Testis (tissue), 3 donors: ENCODE results near the gene SLC25A21. TPM values are rescaled to one million over a fixed set of nuclear protein-coding genes. Genes with fewer than 3 reads are reported as not detected.

ENCODE experiments used
- DNase-seq: peaks from one replicate; pipeline ENCODE4 v3.0.0-alpha.2; 2019
- H3K27ac ChIP-seq, 2 donors: fragments of 200-600 bp; sonication (generic); one replicate each; pipeline ENCODE4 v1.5.1; 2019
- H3K27me3 ChIP-seq: fragments of 200-600 bp; sonication (generic); one replicate; pipeline ENCODE4 v1.5.1; 2019
- H3K36me3 ChIP-seq: fragments of 200-600 bp; sonication (generic); one replicate; pipeline ENCODE4 v1.5.1; 2017; ENCODE audit warnings: low read depth; ENCODE audit errors: missing control alignments
- H3K4me1 ChIP-seq: fragments of 200-600 bp; sonication (generic); one replicate; pipeline ENCODE4 v1.5.1; 2019
- H3K4me3 ChIP-seq, 2 donors: fragments of 200-600 bp; sonication (generic); one replicate each; pipeline ENCODE4 v1.5.1; 2017 to 2019
- H3K9me3 ChIP-seq: fragments of 200-600 bp; sonication (generic); one replicate; pipeline ENCODE4 v1.5.1; 2017
- POLR2A ChIP-seq: fragments of 450-650 bp; IDR thresholded peaks from one replicate; pipeline ENCODE4 v1.6.1; 2017; ENCODE audit warnings: antibody characterized with exemption, mild to moderate bottlenecking, moderate library complexity
- WGBS, 2 donors: methylation state at CpG; one replicate each; pipeline ENCODE4 v1.1.5; 2018; 5-methylcytosine and 5-hydroxymethylcytosine counted together
- intact Hi-C: fragments of 100-400 bp; cut with DNase I; formaldehyde crosslinking; loops from one replicate; pipeline ENCODE4 v1.15.1; 2023; ENCODE audit warnings: low total_unique reads
- polyA plus RNA-seq: library from polyadenylated mRNA; stranded (reverse); fragments of 350-450 nt; fragmentation: Illumina TruSeq; extraction: RNeasy Lipid Tissue Mini Kit (QIAGEN cat#74804); gene quantifications from one replicate; pipeline ENCODE4 v1.2.3, GENCODE V29; 2014; ENCODE audit warnings: low read depth, low replicate concordance; ENCODE audit not compliant: insufficient read depth
- total RNA-seq, 2 donors: library from RNA; depleted of rRNA; stranded (reverse); fragments of >200 nt; gene quantifications; one replicate each; pipeline ENCODE4 v1.2.3, GENCODE V29; 2016
- TF ChIP-seq, protein P1 (sequence below), 3 experiments: fragments of 450-650 bp in 2 of 3; fragments of 200-600 bp in 1 of 3; sonication (generic) in 1 of 3; IDR thresholded peaks; one replicate each; pipeline ENCODE4 v1.5.1; 2016 to 2019; ENCODE audit warnings: antibody characterized with exemption in 3 of 3, mild to moderate bottlenecking in 2 of 3, moderate library complexity in 1 of 3

The SLC25A21 gene
- total and polyA plus RNA-seq, 3 donors from 2014 or later, result 4.4 to 16.0 (median 13.6) TPM

DNA sequence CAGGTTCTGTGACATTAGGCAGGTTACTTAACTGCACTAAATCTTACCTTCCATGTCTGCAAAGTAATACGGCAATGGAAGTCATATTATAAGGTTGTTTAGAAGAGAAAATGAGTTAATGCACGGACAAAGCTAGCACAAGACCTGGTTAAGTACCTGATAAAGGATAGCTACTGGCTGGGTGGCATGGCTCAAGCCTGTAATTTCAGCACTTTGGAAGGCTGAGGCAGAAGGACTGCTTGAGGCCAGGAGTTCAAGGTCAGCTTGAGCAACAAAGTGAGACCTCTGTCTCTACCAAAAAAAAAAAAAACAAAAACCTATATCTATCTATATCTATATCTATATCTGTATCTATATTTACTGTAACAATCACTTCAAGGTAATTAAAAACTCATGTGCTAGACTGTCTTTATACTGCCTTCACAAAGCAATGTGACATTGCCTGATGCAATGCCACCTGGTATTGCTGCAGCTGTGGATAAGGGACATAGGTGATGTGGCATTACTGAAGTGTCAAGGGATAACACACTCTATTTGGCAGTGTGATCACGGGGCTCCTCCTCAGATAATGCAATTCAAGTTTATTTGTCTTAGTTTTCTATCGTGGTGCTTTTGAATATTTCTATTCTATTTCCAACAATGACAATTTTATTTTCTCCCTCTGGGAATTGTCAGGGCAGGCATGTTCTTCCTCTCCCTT is 403.6 kb downstream of the SLC25A21 start:
- 78 to 84% methylated on average over 4 of the region's 4 CpGs for WGBS, 2 donors
- TF ChIP-seq POLR2A, result no peak
- TF ChIP-seq, protein P1, sequence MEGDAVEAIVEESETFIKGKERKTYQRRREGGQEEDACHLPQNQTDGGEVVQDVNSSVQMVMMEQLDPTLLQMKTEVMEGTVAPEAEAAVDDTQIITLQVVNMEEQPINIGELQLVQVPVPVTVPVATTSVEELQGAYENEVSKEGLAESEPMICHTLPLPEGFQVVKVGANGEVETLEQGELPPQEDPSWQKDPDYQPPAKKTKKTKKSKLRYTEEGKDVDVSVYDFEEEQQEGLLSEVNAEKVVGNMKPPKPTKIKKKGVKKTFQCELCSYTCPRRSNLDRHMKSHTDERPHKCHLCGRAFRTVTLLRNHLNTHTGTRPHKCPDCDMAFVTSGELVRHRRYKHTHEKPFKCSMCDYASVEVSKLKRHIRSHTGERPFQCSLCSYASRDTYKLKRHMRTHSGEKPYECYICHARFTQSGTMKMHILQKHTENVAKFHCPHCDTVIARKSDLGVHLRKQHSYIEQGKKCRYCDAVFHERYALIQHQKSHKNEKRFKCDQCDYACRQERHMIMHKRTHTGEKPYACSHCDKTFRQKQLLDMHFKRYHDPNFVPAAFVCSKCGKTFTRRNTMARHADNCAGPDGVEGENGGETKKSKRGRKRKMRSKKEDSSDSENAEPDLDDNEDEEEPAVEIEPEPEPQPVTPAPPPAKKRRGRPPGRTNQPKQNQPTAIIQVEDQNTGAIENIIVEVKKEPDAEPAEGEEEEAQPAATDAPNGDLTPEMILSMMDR (IDR thresholded peaks at IDR 0.05), result no peak
- intact Hi-C loops, result no loop called here

DNA sequence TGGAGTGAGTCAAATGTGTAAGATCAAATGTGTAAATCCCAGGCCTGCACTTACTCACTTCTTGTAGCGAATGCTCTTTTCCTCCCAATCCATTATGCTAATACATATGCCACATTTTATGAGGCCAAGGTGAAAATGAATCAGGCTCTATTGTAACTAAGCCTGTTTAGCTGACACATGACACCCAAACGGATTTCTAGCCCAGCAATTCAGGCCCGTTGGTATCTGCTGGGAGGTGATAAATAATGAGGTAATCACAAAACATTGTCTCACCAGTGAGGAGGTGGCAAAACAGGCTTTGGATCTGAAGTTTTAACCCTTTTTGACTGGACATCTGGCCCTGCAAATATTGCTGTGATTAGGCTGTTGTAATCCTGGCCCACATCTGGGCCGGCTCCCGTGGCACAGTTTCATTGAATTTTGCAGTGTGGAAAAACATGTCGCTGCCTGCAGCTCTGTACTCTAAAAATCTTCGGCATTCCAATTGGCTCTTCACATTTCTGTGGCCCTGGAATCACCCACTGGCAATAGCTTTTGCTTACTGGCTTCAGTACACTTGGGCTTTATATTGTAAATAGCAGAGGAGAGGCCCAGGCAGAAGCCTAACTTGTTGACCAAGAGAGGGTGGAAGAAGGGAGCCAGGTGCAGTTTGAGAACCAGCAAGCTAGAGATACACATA is 404.7 kb downstream of the SLC25A21 start:
- Histone ChIP-seq H3K9me3 (no peaks in the 10 kb centered on the region), H3K36me3 (no peaks in the 10 kb centered on the region), H3K4me3 (no peak overlapping the region), H3K27ac (no peak overlapping the region), H3K4me1 (no peaks in the 10 kb centered on the region), H3K27me3 (no peaks in the 10 kb centered on the region)
- 60 to 68% methylated on average over 7 of the region's 7 CpGs for WGBS, 2 donors
- DNase-seq, result no peak
- intact Hi-C loops, result no loop called here
- TF ChIP-seq, protein P1 (IDR thresholded peaks at IDR 0.05), result no peak
- no peak for TF ChIP-seq POLR2A

More for the DNA sequence above, 403.6 kb downstream of the SLC25A21 start:
- no peak for DNase-seq
- H3K9me3 ChIP-seq, result no peaks in the 10 kb centered on the region
- H3K27ac ChIP-seq, result no peak overlapping the region
- H3K4me3 ChIP-seq, result no peak overlapping the region
- H3K27me3 ChIP-seq, result no peaks in the 10 kb centered on the region
- no peaks in the 10 kb centered on the region for H3K36me3 ChIP-seq
- no peaks in the 10 kb centered on the region for H3K4me1 ChIP-seq

DNA sequence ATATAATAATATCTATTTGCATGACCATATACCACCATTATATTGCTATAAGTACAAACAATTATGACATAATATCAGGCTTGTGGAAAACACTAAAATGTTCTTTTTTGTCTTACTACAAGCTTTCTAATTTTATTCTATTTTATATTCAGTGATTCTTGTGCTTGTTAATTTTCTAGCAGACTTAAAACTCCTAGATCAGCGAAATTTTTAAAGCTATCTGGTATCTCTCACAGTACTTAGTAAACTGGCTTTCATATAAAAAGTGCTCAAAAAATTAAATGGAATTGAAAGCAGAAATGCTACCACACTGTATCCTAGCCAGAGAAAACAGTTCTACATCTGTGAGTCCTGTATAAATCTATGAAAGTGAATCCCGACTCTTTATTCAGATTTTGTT is 405.4 kb downstream of the SLC25A21 start:
- no peak for DNase-seq
- no peak for TF ChIP-seq POLR2A
- Histone ChIP-seq H3K4me1 (no peaks in the 10 kb centered on the region), H3K36me3 (no peaks in the 10 kb centered on the region), H3K27me3 (no peaks in the 10 kb centered on the region), H3K27ac (no peak overlapping the region), H3K4me3 (no peak overlapping the region), H3K9me3 (no peaks in the 10 kb centered on the region)
- WGBS, 2 donors, result 71 to 80% methylated on average over 2 of the region's 2 CpGs
- intact Hi-C loops, result no loop called here

DNA sequence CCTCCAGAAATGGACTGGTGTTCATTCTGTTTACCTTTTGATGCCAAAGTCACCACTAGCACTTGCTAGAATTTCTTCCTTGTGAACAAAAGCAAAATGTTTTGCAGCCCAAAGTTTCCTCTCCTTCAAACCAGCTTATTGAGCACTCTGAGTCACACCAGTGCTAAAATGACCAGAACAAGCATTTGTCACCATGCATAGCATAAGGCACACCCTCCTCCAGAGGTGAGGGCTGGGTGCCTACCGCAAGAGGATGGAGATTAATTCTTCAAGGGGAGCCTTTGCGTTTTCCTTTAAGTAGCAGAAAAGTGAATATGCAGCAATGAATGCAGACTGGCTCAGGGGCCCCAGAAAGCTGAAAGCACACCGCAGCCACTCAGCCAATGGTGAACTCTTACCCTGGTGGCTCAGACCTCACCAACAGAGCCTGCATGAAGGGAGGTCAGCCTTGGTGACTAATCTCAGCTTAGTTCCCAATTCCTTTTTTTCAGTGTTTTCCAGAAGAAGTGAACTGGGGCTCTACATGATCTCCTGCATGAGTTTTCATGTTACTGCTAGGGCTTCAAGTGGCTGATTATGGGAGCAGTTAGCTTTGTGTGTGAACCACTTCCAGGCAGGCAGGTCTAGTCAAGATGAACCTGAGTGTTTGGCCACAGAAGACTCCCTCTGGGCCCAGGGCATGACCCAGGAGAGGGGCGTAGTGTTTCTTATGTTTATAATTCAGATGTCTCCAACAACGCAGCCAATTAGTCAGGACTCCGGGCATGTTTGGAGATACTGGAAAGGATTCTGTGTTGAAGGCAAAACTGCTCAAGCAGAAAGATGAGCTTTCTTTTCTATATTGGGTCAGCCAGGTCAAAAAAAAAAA is 414.4 kb downstream of the SLC25A21 start:
- Histone ChIP-seq H3K36me3 (no peaks in the 10 kb centered on the region), H3K4me3 (no peak overlapping the region), H3K9me3 (no peaks in the 10 kb centered on the region), H3K27me3 (no peaks in the 10 kb centered on the region), H3K27ac (no peak overlapping the region), H3K4me1 (no peaks in the 10 kb centered on the region)
- intact Hi-C loops, result no loop called here
- no peak for DNase-seq
- 77 to 82% methylated on average over 4 to 6 of the region's 6 CpGs for WGBS, 2 donors
- TF ChIP-seq, protein P1 (IDR thresholded peaks at IDR 0.05), result no peak
- TF ChIP-seq POLR2A, result no peak

DNA sequence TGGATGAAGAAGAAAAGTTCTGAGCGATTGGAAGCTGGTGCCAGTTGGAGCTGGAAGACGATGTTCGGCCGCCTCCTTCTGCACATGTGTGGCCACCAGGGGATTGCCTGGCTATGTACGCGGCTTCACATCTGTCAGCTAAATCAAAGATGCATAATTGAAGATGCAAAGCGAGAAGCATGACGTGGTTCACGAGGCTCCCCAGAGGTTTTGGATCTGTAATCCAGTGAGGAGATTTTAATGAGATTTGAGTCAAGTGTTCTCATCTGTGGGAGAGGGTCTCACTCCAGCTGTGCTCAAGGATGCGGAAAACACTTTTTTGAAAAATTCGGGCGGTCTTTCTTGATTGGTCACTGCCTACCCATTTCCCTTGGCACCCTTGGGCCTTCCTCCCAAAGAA is 416.2 kb downstream of the SLC25A21 start:
- 89 to 94% methylated on average over 12 of the region's 12 CpGs for WGBS, 2 donors
- Histone ChIP-seq H3K9me3 (no peaks in the 10 kb centered on the region), H3K27me3 (no peaks in the 10 kb centered on the region), H3K27ac (no peak overlapping the region), H3K4me1 (no peaks in the 10 kb centered on the region), H3K4me3 (no peak overlapping the region), H3K36me3 (no peaks in the 10 kb centered on the region)
- intact Hi-C loops, result no loop called here
- no peak for TF ChIP-seq POLR2A
- TF ChIP-seq, protein P1 (IDR thresholded peaks at IDR 0.05), result no peak
- DNase-seq, result no peak
